Measurements from ENCODE around the gene KRTAP10-10.
"Not testable (repeated sequence)": the region's sequence is repeated elsewhere in the genome, so short reads cannot be mapped to it uniquely, and the experiment has no call there.

Gene KRTAP10-10

GRCh38 chr21:44603911-44604310, 33.2 kb upstream of the KRTAP10-10 start:
- Histone ChIP-seq H3K27me3 (ENCODE audit: control insufficient read depth in 1 of 2, insufficient read depth in 2 of 2, low read length in 2 of 2) (peaks cover 5 to 21% of the 10 kb centered on the region in 2 donors), H3K9ac (ENCODE audit: low read length in 2 of 2) (no peak overlapping the region), H3K4me3 (ENCODE audit: low read length in 2 of 2) (no peak overlapping the region), H3K36me3 (ENCODE audit: control insufficient read depth in 2 of 2, insufficient read depth in 2 of 2, low read length in 2 of 2) (no peaks in the 10 kb centered on the region), H3K4me1 (ENCODE audit: control insufficient read depth, insufficient read depth, low read length) (no peaks in the 10 kb centered on the region), H3K9me3 (ENCODE audit: control insufficient read depth in 2 of 2, low read length in 2 of 2) (no peaks in the 10 kb centered on the region), H3K27ac (ENCODE audit: low read length) (no peak overlapping the region)

GRCh38 chr21:44606495-44606894, 30.7 kb upstream of the KRTAP10-10 start:
- Histone ChIP-seq H3K27ac (ENCODE audit: low read length) (no peak overlapping the region), H3K9me3 (ENCODE audit: control insufficient read depth in 2 of 2, low read length in 2 of 2) (peaks cover 1 to 3% of the 10 kb centered on the region in 2 donors), H3K4me3 (ENCODE audit: low read length in 2 of 2) (no peak overlapping the region), H3K4me1 (ENCODE audit: control insufficient read depth, insufficient read depth, low read length) (no peaks in the 10 kb centered on the region), H3K36me3 (ENCODE audit: control insufficient read depth in 2 of 2, insufficient read depth in 2 of 2, low read length in 2 of 2) (no peaks in the 10 kb centered on the region), H3K9ac (ENCODE audit: low read length in 2 of 2) (no peak overlapping the region), H3K27me3 (ENCODE audit: control insufficient read depth in 1 of 2, insufficient read depth in 2 of 2, low read length in 2 of 2) (peaks cover 5 to 15% of the 10 kb centered on the region in 2 donors)

- H3K4me1 ChIP-seq (ENCODE audit: control insufficient read depth, insufficient read depth, low read length), result no peaks in the 10 kb centered on the region
- no peak overlapping the region for H3K9ac ChIP-seq (ENCODE audit: low read length in 2 of 2)
- H3K4me3 ChIP-seq (ENCODE audit: low read length in 2 of 2), result no peak overlapping the region
- H3K27me3 ChIP-seq (ENCODE audit: control insufficient read depth in 1 of 2, insufficient read depth in 2 of 2, low read length in 2 of 2), result peaks cover 0 to 5% of the 10 kb centered on the region in 2 donors
- H3K36me3 ChIP-seq (ENCODE audit: control insufficient read depth in 2 of 2, insufficient read depth in 2 of 2, low read length in 2 of 2), result no peaks in the 10 kb centered on the region
- H3K27ac ChIP-seq (ENCODE audit: low read length), result no peak overlapping the region
- H3K9me3 ChIP-seq (ENCODE audit: control insufficient read depth in 2 of 2, low read length in 2 of 2), result peaks cover 3 to 6% of the 10 kb centered on the region in 2 donors
Observed at GRCh38 chr21:44609193-44609592, 28.0 kb upstream of the KRTAP10-10 start.

DNA sequence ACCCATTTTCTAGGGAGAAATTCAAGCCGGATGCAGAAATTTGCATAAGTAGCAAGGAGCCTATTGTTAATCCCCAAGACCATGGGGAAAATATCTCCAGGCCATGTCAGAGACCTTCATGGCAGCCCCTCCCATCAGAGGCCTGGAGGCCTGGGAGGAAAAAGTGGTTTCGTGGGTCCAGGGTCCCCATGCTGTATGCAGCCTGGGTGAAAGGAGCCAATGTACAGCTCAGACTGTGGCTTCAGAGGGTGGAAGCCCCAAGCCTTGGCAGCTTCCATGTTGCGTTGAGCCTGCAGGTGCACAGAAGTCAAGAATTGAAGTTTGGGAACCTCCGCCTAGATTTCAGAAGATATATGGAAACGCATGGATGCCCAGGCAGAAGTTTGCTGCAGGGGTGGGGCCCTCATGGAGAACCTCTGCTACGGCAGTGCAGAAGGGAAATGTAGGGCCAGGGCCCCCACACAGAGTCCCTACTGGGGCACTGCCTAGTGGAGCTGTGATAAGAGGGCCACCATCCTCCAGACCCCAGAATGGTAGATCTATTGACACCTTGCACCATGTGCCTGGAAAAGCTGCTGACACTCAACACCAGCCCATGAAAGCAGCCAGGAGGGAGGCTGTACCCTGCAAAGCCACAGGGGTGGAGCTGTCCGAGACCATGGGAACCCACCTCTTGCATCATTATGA, 26.9 kb upstream of the KRTAP10-10 start:
- H3K9me3 ChIP-seq (ENCODE audit: control insufficient read depth in 2 of 2, low read length in 2 of 2); H3K27me3 ChIP-seq (ENCODE audit: control insufficient read depth in 1 of 2, insufficient read depth in 2 of 2, low read length in 2 of 2); H3K4me3 ChIP-seq (ENCODE audit: low read length in 2 of 2); H3K36me3 ChIP-seq (ENCODE audit: control insufficient read depth in 2 of 2, insufficient read depth in 2 of 2, low read length in 2 of 2); H3K27ac ChIP-seq (ENCODE audit: low read length); H3K4me1 ChIP-seq (ENCODE audit: control insufficient read depth, insufficient read depth, low read length); H3K9ac ChIP-seq (ENCODE audit: low read length in 2 of 2): not testable (repeated sequence)

- Histone ChIP-seq H3K27ac (ENCODE audit: low read length) (no peak overlapping the region), H3K9me3 (ENCODE audit: control insufficient read depth in 2 of 2, low read length in 2 of 2) (peaks cover 3 to 6% of the 10 kb centered on the region in 2 donors), H3K4me3 (ENCODE audit: low read length in 2 of 2) (no peak overlapping the region), H3K27me3 (ENCODE audit: control insufficient read depth in 1 of 2, insufficient read depth in 2 of 2, low read length in 2 of 2) (peaks cover 2 to 6% of the 10 kb centered on the region in 2 donors), H3K4me1 (ENCODE audit: control insufficient read depth, insufficient read depth, low read length) (no peaks in the 10 kb centered on the region), H3K9ac (ENCODE audit: low read length in 2 of 2) (no peak overlapping the region), H3K36me3 (ENCODE audit: control insufficient read depth in 2 of 2, insufficient read depth in 2 of 2, low read length in 2 of 2) (no peaks in the 10 kb centered on the region)
Observed at GRCh38 chr21:44611551-44611950, 25.6 kb upstream of the KRTAP10-10 start.

DNA sequence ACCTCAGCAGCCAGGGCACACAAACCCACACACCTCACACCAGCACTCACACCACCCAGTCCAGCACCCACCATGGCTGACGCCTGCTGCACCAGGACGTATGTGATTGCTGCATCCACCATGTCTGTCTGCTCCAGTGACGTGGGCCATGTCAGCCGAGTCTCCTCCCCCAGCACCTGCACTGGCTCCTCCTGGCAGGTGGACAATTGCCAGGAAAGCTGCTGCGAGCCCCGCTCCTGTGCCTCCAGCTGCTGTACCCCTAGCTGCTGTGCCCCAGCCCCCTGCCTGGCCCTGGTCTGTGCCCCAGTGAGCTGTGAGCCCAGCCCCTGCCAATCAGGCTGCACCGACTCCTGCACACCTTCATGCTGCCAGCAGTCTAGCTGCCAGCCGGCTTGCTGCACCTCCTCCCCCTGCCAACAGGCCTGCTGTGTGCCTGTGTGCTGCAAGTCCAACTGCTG, 25.1 kb upstream of the KRTAP10-10 start, which contains the start of gene KRTAP10-8:
Gene KRTAP10-8, plus strand, starts transcription at position 51 of the 458 bp plus-strand sequence. Its CDS starts 22 bp downstream, at position 73.
- peaks cover 2 to 6% of the 10 kb centered on the region in 2 donors for H3K27me3 ChIP-seq (ENCODE audit: control insufficient read depth in 1 of 2, insufficient read depth in 2 of 2, low read length in 2 of 2)
- H3K9ac ChIP-seq (ENCODE audit: low read length in 2 of 2), result no peak within 1 kb of the TSS
- no peaks in the 10 kb centered on the region for H3K4me1 ChIP-seq (ENCODE audit: control insufficient read depth, insufficient read depth, low read length)
- no peak within 1 kb of the TSS for H3K4me3 ChIP-seq (ENCODE audit: low read length in 2 of 2)
- H3K36me3 ChIP-seq (ENCODE audit: control insufficient read depth in 2 of 2, insufficient read depth in 2 of 2, low read length in 2 of 2), result no peaks in the 10 kb centered on the region
- peaks cover 3 to 6% of the 10 kb centered on the region in 2 donors for H3K9me3 ChIP-seq (ENCODE audit: control insufficient read depth in 2 of 2, low read length in 2 of 2)
- no peak within 1 kb of the TSS for H3K27ac ChIP-seq (ENCODE audit: low read length)

DNA sequence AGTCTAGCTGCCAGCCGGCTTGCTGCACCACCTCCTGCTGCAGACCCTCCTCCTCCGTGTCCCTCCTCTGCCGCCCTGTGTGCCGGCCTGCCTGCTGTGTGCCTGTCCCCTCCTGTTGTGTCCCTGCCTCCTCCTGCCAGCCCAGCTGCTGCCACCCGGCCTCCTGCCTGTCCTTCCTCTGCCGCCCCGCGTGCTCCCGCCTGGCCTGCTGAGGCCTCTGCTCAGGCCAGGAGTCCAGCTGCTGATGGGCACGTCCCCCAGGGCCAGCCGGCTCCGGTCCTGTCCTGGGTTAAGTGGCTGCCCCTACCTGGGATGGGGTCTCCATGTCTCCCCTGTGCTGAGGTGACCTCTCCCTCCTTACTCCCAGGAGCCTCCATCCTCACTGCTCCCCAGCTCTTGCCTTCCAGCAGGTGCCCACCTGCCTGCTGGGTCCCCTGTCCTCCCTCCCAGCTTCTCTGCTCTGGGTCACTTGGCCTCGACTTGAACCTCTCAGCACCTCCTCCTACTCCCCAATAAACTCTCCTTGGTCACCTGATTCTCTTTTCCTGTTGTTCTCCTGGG, 24.4 kb upstream of the KRTAP10-10 start:
- Histone ChIP-seq H3K27me3 (ENCODE audit: control insufficient read depth in 1 of 2, insufficient read depth in 2 of 2, low read length in 2 of 2) (peaks cover 2 to 6% of the 10 kb centered on the region in 2 donors), H3K4me1 (ENCODE audit: control insufficient read depth, insufficient read depth, low read length) (no peaks in the 10 kb centered on the region), H3K9ac (ENCODE audit: low read length in 2 of 2) (no peak overlapping the region), H3K36me3 (ENCODE audit: control insufficient read depth in 2 of 2, insufficient read depth in 2 of 2, low read length in 2 of 2) (no peaks in the 10 kb centered on the region), H3K9me3 (ENCODE audit: control insufficient read depth in 2 of 2, low read length in 2 of 2) (peaks cover 3 to 6% of the 10 kb centered on the region in 2 donors), H3K4me3 (ENCODE audit: low read length in 2 of 2) (no peak overlapping the region), H3K27ac (ENCODE audit: low read length) (no peak overlapping the region)

GRCh38 chr21:44613386-44614155, 23.6 kb upstream of the KRTAP10-10 start:
- no peaks in the 10 kb centered on the region for H3K4me1 ChIP-seq (ENCODE audit: control insufficient read depth, insufficient read depth, low read length)
- no peak overlapping the region for H3K9ac ChIP-seq (ENCODE audit: low read length in 2 of 2)
- no peak overlapping the region for H3K27ac ChIP-seq (ENCODE audit: low read length)
- H3K9me3 ChIP-seq (ENCODE audit: control insufficient read depth in 2 of 2, low read length in 2 of 2), result peaks cover 3 to 6% of the 10 kb centered on the region in 2 donors
- H3K4me3 ChIP-seq (ENCODE audit: low read length in 2 of 2), result no peak overlapping the region
- H3K27me3 ChIP-seq (ENCODE audit: control insufficient read depth in 1 of 2, insufficient read depth in 2 of 2, low read length in 2 of 2), result peaks cover 2 to 6% of the 10 kb centered on the region in 2 donors
- H3K36me3 ChIP-seq (ENCODE audit: control insufficient read depth in 2 of 2, insufficient read depth in 2 of 2, low read length in 2 of 2), result no peaks in the 10 kb centered on the region

- peaks cover 3 to 9% of the 10 kb centered on the region in 2 donors for H3K9me3 ChIP-seq (ENCODE audit: control insufficient read depth in 2 of 2, low read length in 2 of 2)
- no peak overlapping the region for H3K27ac ChIP-seq (ENCODE audit: low read length)
- H3K4me3 ChIP-seq (ENCODE audit: low read length in 2 of 2), result no peak overlapping the region
- H3K36me3 ChIP-seq (ENCODE audit: control insufficient read depth in 2 of 2, insufficient read depth in 2 of 2, low read length in 2 of 2), result no peaks in the 10 kb centered on the region
- H3K4me1 ChIP-seq (ENCODE audit: control insufficient read depth, insufficient read depth, low read length), result no peaks in the 10 kb centered on the region
- H3K9ac ChIP-seq (ENCODE audit: low read length in 2 of 2), result no peak overlapping the region
- H3K27me3 ChIP-seq (ENCODE audit: control insufficient read depth in 1 of 2, insufficient read depth in 2 of 2, low read length in 2 of 2), result peaks cover 2 to 8% of the 10 kb centered on the region in 2 donors
Observed at GRCh38 chr21:44614161-44614631, 23.0 kb upstream of the KRTAP10-10 start.

- peaks cover 2 to 8% of the 10 kb centered on the region in 2 donors for H3K27me3 ChIP-seq (ENCODE audit: control insufficient read depth in 1 of 2, insufficient read depth in 2 of 2, low read length in 2 of 2)
- H3K4me3 ChIP-seq (ENCODE audit: low read length in 2 of 2), result no peak overlapping the region
- H3K27ac ChIP-seq (ENCODE audit: low read length), result no peak overlapping the region
- H3K9ac ChIP-seq (ENCODE audit: low read length in 2 of 2), result no peak overlapping the region
- no peaks in the 10 kb centered on the region for H3K36me3 ChIP-seq (ENCODE audit: control insufficient read depth in 2 of 2, insufficient read depth in 2 of 2, low read length in 2 of 2)
- H3K4me1 ChIP-seq (ENCODE audit: control insufficient read depth, insufficient read depth, low read length), result no peaks in the 10 kb centered on the region
- H3K9me3 ChIP-seq (ENCODE audit: control insufficient read depth in 2 of 2, low read length in 2 of 2), result peaks cover under 1 to 12% of the 10 kb centered on the region in 2 donors
Observed at GRCh38 chr21:44614961-44615391, 22.2 kb upstream of the KRTAP10-10 start.
